ENCODE measurements around the gene FAM162A.
A peak's percentile ranks its signal among the peaks of the same experiment; 100 is the strongest.

Gene FAM162A

GRCh38 chr3:122415762-122416654, 32.0 kb downstream of the FAM162A start, which contains the start of gene WDR5B:
Gene WDR5B (minus strand): TSS chr3:122416062. CDS start chr3:122415528, 534 bp downstream.
- peak; percentile 98 for DNase-seq (ENCODE audit: low read depth)

DNA sequence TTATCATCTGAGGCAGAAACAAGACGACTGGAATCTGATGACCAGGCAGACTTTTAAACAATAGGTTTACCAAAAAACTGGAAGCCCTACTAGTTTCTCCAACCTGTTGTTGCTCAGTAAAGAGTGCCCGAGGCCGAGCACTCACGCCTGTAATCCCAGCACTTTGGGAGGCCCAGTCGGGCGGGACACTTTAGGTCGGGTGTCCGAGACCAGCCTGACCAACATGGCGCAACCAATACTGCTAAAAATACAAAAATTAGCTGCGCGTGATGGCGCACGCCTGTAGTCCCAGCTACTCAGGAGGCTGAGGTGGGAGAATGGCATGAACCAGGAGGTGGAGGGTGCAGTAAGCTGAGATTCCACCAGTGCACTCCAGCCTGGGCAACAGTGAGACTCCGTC, 33.0 kb downstream of the FAM162A start:
- H3K4me3 ChIP-seq (replicated peaks; ENCODE audit: low read depth, low read length), result peak overlapping the region; percentile 71
- TF ChIP-seq, protein P1, sequence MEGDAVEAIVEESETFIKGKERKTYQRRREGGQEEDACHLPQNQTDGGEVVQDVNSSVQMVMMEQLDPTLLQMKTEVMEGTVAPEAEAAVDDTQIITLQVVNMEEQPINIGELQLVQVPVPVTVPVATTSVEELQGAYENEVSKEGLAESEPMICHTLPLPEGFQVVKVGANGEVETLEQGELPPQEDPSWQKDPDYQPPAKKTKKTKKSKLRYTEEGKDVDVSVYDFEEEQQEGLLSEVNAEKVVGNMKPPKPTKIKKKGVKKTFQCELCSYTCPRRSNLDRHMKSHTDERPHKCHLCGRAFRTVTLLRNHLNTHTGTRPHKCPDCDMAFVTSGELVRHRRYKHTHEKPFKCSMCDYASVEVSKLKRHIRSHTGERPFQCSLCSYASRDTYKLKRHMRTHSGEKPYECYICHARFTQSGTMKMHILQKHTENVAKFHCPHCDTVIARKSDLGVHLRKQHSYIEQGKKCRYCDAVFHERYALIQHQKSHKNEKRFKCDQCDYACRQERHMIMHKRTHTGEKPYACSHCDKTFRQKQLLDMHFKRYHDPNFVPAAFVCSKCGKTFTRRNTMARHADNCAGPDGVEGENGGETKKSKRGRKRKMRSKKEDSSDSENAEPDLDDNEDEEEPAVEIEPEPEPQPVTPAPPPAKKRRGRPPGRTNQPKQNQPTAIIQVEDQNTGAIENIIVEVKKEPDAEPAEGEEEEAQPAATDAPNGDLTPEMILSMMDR (IDR thresholded peaks at IDR 0.05; ENCODE audit: low read length, missing control alignments), result no peak
- peak; percentile 11 for DNase-seq (ENCODE audit: low read depth)

More at GRCh38 chr3:122415762-122416654, 32.0 kb downstream of the FAM162A start, which contains the start of gene WDR5B:
- peak within 1 kb of the TSS; percentile 71 for H3K4me3 ChIP-seq (replicated peaks; ENCODE audit: low read depth, low read length)
- TF ChIP-seq, protein P1 (IDR thresholded peaks at IDR 0.05; ENCODE audit: low read length, missing control alignments), result no peak

DNA sequence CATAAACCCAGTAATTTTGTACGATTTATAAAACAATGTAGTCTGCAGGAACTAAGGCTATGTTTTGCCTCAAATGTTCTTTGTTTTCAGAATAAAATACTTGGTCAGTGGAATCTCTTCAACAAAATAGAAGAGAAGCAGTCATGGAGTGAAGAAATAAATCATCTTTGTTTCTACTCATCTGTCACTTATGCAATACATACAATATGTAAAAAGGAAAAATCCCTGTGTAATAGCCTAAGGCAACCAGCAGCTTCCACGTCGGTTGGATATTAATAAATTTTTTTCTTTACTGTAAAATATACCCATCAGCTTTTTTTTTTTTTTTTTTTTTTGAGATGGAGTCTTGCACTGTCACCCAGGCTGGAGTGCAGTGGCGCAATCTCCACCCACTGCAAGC, 37.1 kb downstream of the FAM162A start:
- TF ChIP-seq, protein P1 (IDR thresholded peaks at IDR 0.05; ENCODE audit: low read length, missing control alignments), result no peak
- H3K4me3 ChIP-seq (replicated peaks; ENCODE audit: low read depth, low read length), result no peak overlapping the region
- no peak for DNase-seq (ENCODE audit: low read depth)

DNA sequence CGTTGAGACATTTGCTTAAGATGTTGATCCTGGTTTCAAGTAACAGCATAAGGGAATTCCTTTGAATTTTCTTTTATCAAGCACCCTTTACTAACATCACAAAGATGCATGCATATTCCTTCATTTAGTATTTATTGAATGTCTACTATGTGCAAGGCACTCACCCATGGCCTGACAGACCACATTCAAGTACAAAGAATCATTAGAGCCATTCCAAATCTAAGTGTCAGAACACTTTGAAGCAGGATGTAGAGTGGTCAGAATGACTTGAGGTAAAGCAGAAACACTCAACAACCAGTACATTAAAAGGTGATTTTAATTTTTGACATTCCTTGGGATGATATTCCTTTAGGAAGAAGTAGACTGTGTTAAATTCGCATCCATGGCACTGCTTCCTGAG, 37.9 kb downstream of the FAM162A start:
- TF ChIP-seq, protein P1 (IDR thresholded peaks at IDR 0.05; ENCODE audit: low read length, missing control alignments), result no peak
- DNase-seq (ENCODE audit: low read depth), result no peak
- no peak overlapping the region for H3K4me3 ChIP-seq (replicated peaks; ENCODE audit: low read depth, low read length)

- no peak overlapping the region for H3K4me3 ChIP-seq (replicated peaks; ENCODE audit: low read depth, low read length)
- no peak for DNase-seq (ENCODE audit: low read depth)
- TF ChIP-seq, protein P1 (IDR thresholded peaks at IDR 0.05; ENCODE audit: low read length, missing control alignments), result no peak
These were observed 44.0 kb downstream of the FAM162A start for GRCh38 chr3:122427857-122428471.

GRCh38 chr3:122430371-122430770, 46.4 kb downstream of the FAM162A start:
- TF ChIP-seq, protein P1 (IDR thresholded peaks at IDR 0.05; ENCODE audit: low read length, missing control alignments), result no peak
- DNase-seq (ENCODE audit: low read depth), result no peak
- H3K4me3 ChIP-seq (replicated peaks; ENCODE audit: low read depth, low read length), result no peak overlapping the region
